ENCODE results near the gene FMN2.
"Not testable (repeated sequence)": the region's sequence is repeated elsewhere in the genome, so short reads cannot be mapped to it uniquely, and the experiment has no call there.

The FMN2 gene

GRCh38 chr1:240387051-240387450 is 295.4 kb downstream of the FMN2 start:
- DNase-seq, result no peak

- DNase-seq, result no peak
Measured at GRCh38 chr1:240391660-240392260, 300.1 kb downstream of the FMN2 start.

GRCh38 chr1:240394353-240394752 is 302.7 kb downstream of the FMN2 start:
- no peak for DNase-seq

GRCh38 chr1:240395336-240395735 is 303.7 kb downstream of the FMN2 start:
- no peak for DNase-seq

GRCh38 chr1:240399381-240399780 is 307.7 kb downstream of the FMN2 start:
- no peak for DNase-seq

GRCh38 chr1:240401731-240402130 is 310.0 kb downstream of the FMN2 start:
- no peak for DNase-seq

- DNase-seq, result no peak
Measured at GRCh38 chr1:240402326-240402725, 310.6 kb downstream of the FMN2 start.

GRCh38 chr1:240404286-240404685 is 312.6 kb downstream of the FMN2 start:
- no peak for DNase-seq

- DNase-seq, result no peak
Measured at GRCh38 chr1:240405751-240406150, 314.1 kb downstream of the FMN2 start.

- no peak for DNase-seq
Measured at GRCh38 chr1:240407407-240407806, 315.7 kb downstream of the FMN2 start.

- no peak for DNase-seq
Measured at GRCh38 chr1:240409615-240410014, 317.9 kb downstream of the FMN2 start.

GRCh38 chr1:240413732-240414131 is 322.0 kb downstream of the FMN2 start:
- DNase-seq, result no peak

GRCh38 chr1:240414237-240414636 is 322.6 kb downstream of the FMN2 start:
- DNase-seq, result no peak

- not testable (repeated sequence) for DNase-seq
Measured at GRCh38 chr1:240415011-240415410, 323.3 kb downstream of the FMN2 start.

GRCh38 chr1:240415532-240415931 is 323.8 kb downstream of the FMN2 start:
- DNase-seq, result no peak

- no peak for DNase-seq
Measured at GRCh38 chr1:240417317-240417716, 325.6 kb downstream of the FMN2 start.

- DNase-seq, result no peak
Measured at GRCh38 chr1:240420766-240421165, 329.1 kb downstream of the FMN2 start.

GRCh38 chr1:240423246-240423924 is 331.7 kb downstream of the FMN2 start:
- no peak for DNase-seq

- no peak for DNase-seq
Measured at GRCh38 chr1:240424740-240425464, 333.2 kb downstream of the FMN2 start.

GRCh38 chr1:240426051-240426450 is 334.4 kb downstream of the FMN2 start:
- no peak for DNase-seq

GRCh38 chr1:240435996-240436566 is 344.4 kb downstream of the FMN2 start:
- DNase-seq, result no peak

- no peak for DNase-seq
Measured at GRCh38 chr1:240441669-240442068, 350.0 kb downstream of the FMN2 start.

GRCh38 chr1:240445369-240445768 is 353.7 kb downstream of the FMN2 start:
- no peak for DNase-seq

Data from stimulated activated CD4-positive, alpha-beta T cell treated with anti-CD3 and anti-CD28 coated beads, Interleukin-4, amount 100 ng/mL, for 4 hours (primary cell).